ENCODE data around the gene SYPL1.

- no peak for TF ChIP-seq POLR2AphosphoS5 (IDR thresholded peaks at IDR 0.05; ENCODE audit: low read depth, low read length)
- TF ChIP-seq CTCF (IDR thresholded peaks at IDR 0.05): no peak
- no peak for TF ChIP-seq REST (IDR thresholded peaks at IDR 0.05; ENCODE audit: insufficient read depth in 1 of 2, low read depth in 2 of 2, low read length in 1 of 2)
- TF ChIP-seq SIN3A (IDR thresholded peaks at IDR 0.05; ENCODE audit: borderline replicate concordance, insufficient read depth, low read depth, low read length): no peak
- TF ChIP-seq TCF7L2 (IDR thresholded peaks at IDR 0.05; ENCODE audit: low read depth, low read length): no peak
Observed at GRCh38 chr7:106070201-106070551, 41.9 kb downstream of the SYPL1 start.

Measured in Panc1 (cell line).